SU-DHL-6 (cell line): Measurements from ENCODE around the gene ENOX2.

Source experiments
- EZH2phosphoT487 ChIP-seq: fragments of 200-600 bp; sonication (generic), shearing (Covaris generic); conservative IDR thresholded peaks from 2 replicates; pipeline ENCODE4 v1.6.1; 2018; ENCODE audit warnings: mild to moderate bottlenecking, antibody characterized with exemption, low read length, moderate library complexity, mixed read lengths
- TF ChIP-seq, protein P1 (sequence below): fragments of 200-600 bp; sonication (generic); IDR thresholded peaks from one replicate; pipeline ENCODE4 v1.5.1; 2017; ENCODE audit warnings: antibody characterized with exemption, mild to moderate bottlenecking, low read length, moderate library complexity; ENCODE audit not compliant: insufficient read depth, poor library complexity, severe bottlenecking

DNA sequence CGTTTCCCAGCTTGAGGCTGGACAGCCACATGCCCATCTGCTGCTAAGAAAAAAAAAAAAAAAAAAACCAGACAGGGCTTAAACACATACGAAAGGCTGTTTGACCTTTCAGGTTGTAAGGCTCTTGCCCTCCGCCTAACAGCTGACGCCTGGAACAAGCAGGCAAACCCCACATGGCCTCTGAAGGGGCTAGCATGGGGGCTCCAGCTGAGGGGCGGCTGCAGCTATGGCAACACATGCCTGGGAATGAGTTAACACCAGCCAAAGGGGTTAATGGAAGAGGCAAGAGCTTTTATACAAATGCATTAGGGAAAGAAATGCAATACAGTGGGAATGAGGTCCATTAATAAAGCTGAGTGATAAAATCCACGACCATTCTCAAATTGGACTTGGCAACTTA lies 183.6 kb downstream of the ENOX2 start:
- TF ChIP-seq, protein P1, sequence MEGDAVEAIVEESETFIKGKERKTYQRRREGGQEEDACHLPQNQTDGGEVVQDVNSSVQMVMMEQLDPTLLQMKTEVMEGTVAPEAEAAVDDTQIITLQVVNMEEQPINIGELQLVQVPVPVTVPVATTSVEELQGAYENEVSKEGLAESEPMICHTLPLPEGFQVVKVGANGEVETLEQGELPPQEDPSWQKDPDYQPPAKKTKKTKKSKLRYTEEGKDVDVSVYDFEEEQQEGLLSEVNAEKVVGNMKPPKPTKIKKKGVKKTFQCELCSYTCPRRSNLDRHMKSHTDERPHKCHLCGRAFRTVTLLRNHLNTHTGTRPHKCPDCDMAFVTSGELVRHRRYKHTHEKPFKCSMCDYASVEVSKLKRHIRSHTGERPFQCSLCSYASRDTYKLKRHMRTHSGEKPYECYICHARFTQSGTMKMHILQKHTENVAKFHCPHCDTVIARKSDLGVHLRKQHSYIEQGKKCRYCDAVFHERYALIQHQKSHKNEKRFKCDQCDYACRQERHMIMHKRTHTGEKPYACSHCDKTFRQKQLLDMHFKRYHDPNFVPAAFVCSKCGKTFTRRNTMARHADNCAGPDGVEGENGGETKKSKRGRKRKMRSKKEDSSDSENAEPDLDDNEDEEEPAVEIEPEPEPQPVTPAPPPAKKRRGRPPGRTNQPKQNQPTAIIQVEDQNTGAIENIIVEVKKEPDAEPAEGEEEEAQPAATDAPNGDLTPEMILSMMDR: no peak
- no peak for TF ChIP-seq EZH2phosphoT487
